Natural killer cell treated with Interleukin-12 subunit alpha and Interleukin-12 subunit beta and Interleukin-15 and Interleukin-18, amount 100 ng/mL, for 72 hours (primary cell): Measurements from ENCODE around the gene RIPOR1. TPM values are rescaled to one million over a fixed set of nuclear protein-coding genes. Genes with fewer than 3 reads are reported as not detected.
A peak's percentile ranks its signal among the peaks of the same experiment; 100 is the strongest.
"Not testable (repeated sequence)": the region's sequence is repeated elsewhere in the genome, so short reads cannot be mapped to it uniquely, and the experiment has no call there.

Experiments used
- ATAC-seq, 2 donors: fragments of 150-1000 bp; cut with Tn5 transposase in 1 of 2; sonication (Bioruptor Pico), chemical (Tn5 transposase) in 1 of 2; 2 replicates each; pipeline ENCODE4 v1.10.0; 2021
- DNase-seq: peaks from one replicate; pipeline ENCODE4 v3.0.0; 2022; ENCODE audit warnings: low spot score
- H3K27ac Mint-ChIP-seq, 2 donors: 1 replicate in 1 of 2; 2 replicates in 1 of 2; pipeline ENCODE4 v1.8.0; 2022; ENCODE audit warnings: mixed read lengths in 2 of 2, mild to moderate bottlenecking in 1 of 2, moderate library complexity in 1 of 2
- H3K27me3 Mint-ChIP-seq, 2 donors: 1 replicate in 1 of 2; 2 replicates in 1 of 2; pipeline ENCODE4 v1.8.0; 2022; ENCODE audit warnings: mixed read lengths in 2 of 2
- H3K36me3 Mint-ChIP-seq: one replicate; pipeline ENCODE4 v1.8.0; 2022; ENCODE audit warnings: mixed read lengths
- H3K4me1 Mint-ChIP-seq, 2 donors: 1 replicate in 1 of 2; 2 replicates in 1 of 2; pipeline ENCODE4 v1.8.0; 2022; ENCODE audit warnings: low read depth in 2 of 2, mixed read lengths in 2 of 2, mild to moderate bottlenecking in 1 of 2
- H3K4me3 Mint-ChIP-seq: one replicate; pipeline ENCODE4 v1.8.0; 2022; ENCODE audit warnings: mixed read lengths
- H3K9me3 Mint-ChIP-seq: 2 replicates; pipeline ENCODE4 v1.8.0; 2022; ENCODE audit warnings: mixed read lengths
- total RNA-seq, 2 donors: library from RNA; stranded (reverse); gene quantifications; one replicate each; pipeline ENCODE4 v1.2.3, GENCODE V29; 2022

RIPOR1 gene, protein sequence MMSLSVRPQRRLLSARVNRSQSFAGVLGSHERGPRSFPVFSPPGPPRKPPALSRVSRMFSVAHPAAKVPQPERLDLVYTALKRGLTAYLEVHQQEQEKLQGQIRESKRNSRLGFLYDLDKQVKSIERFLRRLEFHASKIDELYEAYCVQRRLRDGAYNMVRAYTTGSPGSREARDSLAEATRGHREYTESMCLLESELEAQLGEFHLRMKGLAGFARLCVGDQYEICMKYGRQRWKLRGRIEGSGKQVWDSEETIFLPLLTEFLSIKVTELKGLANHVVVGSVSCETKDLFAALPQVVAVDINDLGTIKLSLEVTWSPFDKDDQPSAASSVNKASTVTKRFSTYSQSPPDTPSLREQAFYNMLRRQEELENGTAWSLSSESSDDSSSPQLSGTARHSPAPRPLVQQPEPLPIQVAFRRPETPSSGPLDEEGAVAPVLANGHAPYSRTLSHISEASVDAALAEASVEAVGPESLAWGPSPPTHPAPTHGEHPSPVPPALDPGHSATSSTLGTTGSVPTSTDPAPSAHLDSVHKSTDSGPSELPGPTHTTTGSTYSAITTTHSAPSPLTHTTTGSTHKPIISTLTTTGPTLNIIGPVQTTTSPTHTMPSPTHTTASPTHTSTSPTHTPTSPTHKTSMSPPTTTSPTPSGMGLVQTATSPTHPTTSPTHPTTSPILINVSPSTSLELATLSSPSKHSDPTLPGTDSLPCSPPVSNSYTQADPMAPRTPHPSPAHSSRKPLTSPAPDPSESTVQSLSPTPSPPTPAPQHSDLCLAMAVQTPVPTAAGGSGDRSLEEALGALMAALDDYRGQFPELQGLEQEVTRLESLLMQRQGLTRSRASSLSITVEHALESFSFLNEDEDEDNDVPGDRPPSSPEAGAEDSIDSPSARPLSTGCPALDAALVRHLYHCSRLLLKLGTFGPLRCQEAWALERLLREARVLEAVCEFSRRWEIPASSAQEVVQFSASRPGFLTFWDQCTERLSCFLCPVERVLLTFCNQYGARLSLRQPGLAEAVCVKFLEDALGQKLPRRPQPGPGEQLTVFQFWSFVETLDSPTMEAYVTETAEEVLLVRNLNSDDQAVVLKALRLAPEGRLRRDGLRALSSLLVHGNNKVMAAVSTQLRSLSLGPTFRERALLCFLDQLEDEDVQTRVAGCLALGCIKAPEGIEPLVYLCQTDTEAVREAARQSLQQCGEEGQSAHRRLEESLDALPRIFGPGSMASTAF
- 10 to 100 TPM; 47.7 to 48.2 TPM for total RNA-seq

DNA sequence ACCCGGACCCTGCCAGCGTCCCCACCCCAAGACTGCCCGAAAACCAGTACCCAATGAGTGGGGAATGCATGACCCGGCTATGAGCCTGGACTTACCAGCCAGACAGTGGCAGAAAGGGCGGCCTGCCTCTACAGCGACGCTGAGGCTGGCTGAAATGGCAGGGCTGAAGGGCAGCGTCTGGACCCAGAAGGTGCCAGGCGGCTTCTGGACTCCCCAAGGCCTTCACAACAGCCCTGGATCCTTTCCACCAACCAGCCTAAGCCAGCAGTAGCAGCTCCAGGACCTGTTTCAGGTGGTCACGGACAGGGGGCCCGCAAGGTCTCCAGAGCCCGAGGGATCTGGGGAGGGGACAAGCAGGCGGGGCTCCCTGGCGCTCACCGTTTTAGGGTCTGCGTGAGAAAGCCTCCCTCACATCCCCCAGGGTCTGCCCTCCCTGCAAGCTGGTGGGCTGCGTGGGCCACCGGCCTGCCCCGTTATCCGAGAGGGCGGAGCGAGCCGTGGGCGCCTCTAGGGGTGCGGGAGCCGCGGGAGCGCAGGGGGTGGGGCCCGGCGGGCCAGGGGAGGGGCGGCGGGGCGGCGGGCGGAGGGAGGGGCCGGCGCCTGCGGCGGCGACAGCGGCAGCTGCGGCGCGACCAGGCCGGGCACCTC is at the start of gene RIPOR1:
Gene RIPOR1, plus strand, starts transcription at position 608 of the 648 bp plus-strand sequence. CDS start 9,618 bp downstream, outside the sequence.
- peak within 1 kb of the TSS in 1 of 2 donors; percentile 92 for H3K27ac Mint-ChIP-seq
- no peaks in the 10 kb centered on the region for H3K36me3 Mint-ChIP-seq
- peak; percentile 53 for DNase-seq
- H3K9me3 Mint-ChIP-seq = no peaks in the 10 kb centered on the region
- H3K4me3 Mint-ChIP-seq = peak within 1 kb of the TSS; percentile 83
- ATAC-seq = peak in 1 of 2 donors; percentile 80
- H3K4me1 Mint-ChIP-seq = peaks cover 19% of the 10 kb centered on the region in 2 donors
- H3K27me3 Mint-ChIP-seq = peaks cover 0 to 4% of the 10 kb centered on the region in 2 donors

DNA sequence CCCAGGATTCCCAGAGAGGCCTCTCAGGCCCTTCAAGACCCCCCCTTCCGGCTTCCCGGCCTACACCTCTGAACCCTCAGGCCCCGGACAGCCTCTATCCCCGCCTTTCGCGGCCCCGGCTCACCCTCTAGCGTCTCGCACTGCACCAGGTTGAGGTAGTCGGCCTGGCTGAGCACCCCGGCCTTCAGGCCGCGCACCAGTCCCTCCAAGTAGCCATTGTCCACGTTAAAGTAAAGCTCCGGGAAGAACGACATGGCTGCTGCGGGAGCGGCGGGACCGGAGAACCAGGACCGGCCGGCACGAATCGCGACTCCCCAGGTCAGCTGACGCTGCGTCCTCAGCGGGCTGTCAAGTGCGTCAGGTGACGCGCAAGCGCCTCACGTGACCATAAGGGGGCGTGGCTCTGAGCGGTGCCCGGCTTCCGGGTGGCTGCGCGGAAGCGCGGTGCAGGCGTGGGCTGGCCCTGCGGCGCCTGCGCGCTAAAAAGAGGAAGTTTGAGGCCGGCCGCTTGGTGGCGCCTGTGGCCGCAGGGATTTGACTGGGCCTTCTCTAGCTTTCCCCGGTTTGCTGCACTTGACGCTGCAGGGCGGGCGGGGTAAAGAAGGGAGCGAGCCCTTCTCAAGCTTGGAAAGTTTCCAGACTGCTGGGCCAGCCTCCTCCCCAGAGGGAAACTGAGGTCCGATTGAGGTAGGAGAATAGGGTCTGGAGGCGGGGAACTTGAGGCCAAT is 47.6 kb upstream of the RIPOR1 start, which contains the start of gene ATP6V0D1:
Gene ATP6V0D1, minus strand, starts transcription at position 325 of the 728 bp plus-strand sequence. Its CDS starts 71 bp downstream, at position 254.
- Mint-ChIP-seq H3K27ac (peak within 1 kb of the TSS; percentile 90 to 99), H3K4me3 (peak within 1 kb of the TSS; percentile 98), H3K27me3 (no peaks in the 10 kb centered on the region), H3K36me3 (no peaks in the 10 kb centered on the region), H3K4me1 (peaks cover 23 to 31% of the 10 kb centered on the region in 2 donors), H3K9me3 (no peaks in the 10 kb centered on the region)
- ATAC-seq (peak; percentile 96 to 97), DNase-seq (peak; percentile 99)

DNA sequence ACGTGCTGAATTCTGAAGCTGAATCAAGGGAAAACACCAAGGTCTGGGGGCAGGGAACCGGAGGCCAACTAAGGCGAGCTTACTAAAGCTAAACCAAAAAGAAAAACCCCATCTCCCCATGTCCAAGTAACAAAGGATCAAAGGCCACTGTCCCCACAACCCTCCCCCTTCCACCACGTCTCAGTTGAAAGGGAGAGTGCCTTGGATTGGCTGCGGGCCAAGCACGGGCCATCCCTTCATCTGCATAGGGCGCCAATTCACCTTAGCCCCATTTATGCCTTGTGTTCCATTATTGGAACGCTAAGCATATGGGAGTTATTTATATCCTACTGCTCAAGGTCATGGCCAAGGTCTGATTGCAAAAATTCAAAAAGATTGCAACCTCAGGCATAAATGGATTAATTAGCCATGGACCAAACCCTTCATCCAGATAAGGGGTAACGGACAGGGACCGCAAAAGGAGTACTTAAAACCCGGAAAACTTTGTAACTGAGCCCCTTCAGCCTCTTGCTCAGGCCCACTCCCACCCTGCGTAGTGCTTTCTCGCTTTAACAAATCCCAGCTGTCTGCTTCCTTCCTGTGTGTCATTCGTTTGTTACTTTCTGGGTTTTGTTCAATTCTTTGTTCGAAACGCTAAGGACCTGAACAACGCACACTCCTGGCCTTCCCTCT is 46.9 kb upstream of the RIPOR1 start:
- H3K9me3 Mint-ChIP-seq = no peaks in the 10 kb centered on the region
- DNase-seq (no peak), ATAC-seq (peak in 1 of 2 donors; percentile 24)
- peak overlapping the region; percentile 90 to 99 for H3K27ac Mint-ChIP-seq
- peak overlapping the region; percentile 98 for H3K4me3 Mint-ChIP-seq
- peaks cover 23 to 31% of the 10 kb centered on the region in 2 donors for H3K4me1 Mint-ChIP-seq
- H3K27me3 Mint-ChIP-seq = no peaks in the 10 kb centered on the region
- H3K36me3 Mint-ChIP-seq = no peaks in the 10 kb centered on the region

DNA sequence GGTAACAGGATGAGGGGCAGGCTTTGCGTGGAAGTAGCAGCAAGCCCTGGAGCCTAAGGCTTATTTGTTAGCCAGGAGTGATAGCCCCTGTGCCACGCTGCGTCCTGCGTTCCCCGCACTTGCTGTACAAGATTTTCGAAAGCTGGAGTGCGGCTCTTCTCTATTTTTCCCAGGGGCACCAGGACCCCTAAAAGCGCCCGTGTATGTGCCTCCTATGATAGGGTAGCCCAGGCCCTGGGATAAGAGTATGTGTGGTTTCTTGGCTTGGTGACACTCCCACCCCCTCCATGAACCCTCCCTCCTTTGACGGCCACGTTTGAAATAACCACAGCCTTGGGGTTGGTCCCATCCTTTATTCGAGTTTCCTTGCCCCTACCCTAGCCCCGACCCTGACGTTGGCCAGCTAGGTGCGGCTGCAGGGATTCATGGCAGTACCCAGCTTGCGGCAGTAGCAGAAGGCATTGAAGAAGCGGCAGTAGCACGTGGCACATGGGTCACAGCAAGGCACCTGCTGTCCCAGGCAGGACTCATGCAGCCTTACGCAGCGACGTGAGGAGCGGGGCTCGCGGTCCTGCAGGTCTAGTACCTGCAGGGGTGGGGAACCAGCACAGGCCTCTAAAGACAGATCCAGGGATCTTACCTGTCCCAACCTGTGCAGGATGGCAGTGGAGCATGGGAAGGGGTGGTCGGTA is 46.2 kb upstream of the RIPOR1 start:
- peaks cover 23 to 31% of the 10 kb centered on the region in 2 donors for H3K4me1 Mint-ChIP-seq
- H3K9me3 Mint-ChIP-seq = no peaks in the 10 kb centered on the region
- no peak for DNase-seq

DNA sequence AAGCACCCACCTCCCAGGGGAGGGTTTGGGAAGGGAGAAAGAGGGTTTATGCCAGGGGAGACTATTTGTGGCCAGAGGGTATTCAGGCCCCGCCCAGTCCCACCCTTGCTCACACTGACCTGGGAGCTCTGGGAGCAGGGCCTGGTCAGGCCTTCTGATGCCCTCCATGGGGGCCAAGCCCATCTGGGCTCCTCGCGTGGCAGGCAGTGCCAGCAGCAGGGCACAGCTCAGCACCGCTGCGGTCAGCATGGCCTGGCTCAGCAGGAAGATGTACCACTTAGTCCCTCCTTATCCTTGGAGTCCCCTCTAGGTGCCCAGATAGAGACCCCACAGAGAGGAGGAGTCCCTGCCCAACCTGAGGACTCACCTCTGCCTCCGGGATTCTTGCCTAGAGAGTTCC is 45.5 kb upstream of the RIPOR1 start, which contains the start of gene AGRP:
Gene AGRP, minus strand, starts transcription at position 398 of the 400 bp plus-strand sequence. Its CDS starts 149 bp downstream, at position 249.
- H3K9me3 Mint-ChIP-seq = no peaks in the 10 kb centered on the region
- peak within 1 kb of the TSS; percentile 90 to 99 for H3K27ac Mint-ChIP-seq
- H3K27me3 Mint-ChIP-seq = no peaks in the 10 kb centered on the region
- peak within 1 kb of the TSS; percentile 98 for H3K4me3 Mint-ChIP-seq
- no peak for ATAC-seq
- H3K4me1 Mint-ChIP-seq = peaks cover 16 to 25% of the 10 kb centered on the region in 2 donors
- no peak for DNase-seq
- no peaks in the 10 kb centered on the region for H3K36me3 Mint-ChIP-seq

More for the DNA sequence above, 46.2 kb upstream of the RIPOR1 start:
- H3K27ac Mint-ChIP-seq = peak overlapping the region; percentile 90 to 99
- H3K4me3 Mint-ChIP-seq = peak overlapping the region; percentile 98
- no peaks in the 10 kb centered on the region for H3K27me3 Mint-ChIP-seq
- H3K36me3 Mint-ChIP-seq = no peaks in the 10 kb centered on the region
- ATAC-seq = no peak

DNA sequence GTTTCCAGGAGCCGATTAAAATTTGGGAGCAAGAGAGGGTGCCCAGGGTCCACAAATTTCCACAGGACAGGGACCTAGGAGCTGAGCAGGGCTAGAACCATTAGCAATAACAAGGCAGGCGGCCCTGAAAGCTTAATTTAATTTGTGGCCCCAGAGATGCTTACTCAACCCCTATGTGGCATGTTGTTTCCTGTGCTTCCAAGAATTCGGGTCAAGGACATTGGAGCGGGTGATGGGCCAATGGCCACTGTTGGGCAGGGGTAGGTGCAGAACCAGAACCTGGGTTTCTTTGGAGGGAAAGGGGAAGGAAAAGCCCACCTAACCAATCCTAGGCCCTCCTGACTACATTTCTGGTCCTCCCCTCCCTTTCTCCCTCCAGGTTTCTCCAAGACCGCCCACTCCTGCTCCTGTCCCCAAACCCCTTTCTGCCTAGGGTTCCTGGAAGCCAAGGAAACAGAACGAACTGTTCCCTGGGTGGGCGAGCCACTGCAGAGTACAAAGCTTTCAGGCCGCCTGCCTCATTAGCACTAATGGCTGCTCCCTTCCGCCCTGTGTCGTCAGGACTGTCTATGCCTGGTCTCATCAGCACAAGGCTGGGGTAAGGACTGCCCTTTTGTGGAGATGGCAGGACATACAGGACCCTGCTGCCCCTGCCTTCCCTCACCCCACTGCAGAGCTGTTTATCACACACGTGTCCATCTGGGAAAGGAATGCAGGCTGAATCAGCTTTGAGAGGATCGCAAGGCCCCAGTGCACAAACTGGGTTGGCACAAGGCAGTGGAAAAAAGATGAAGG is 44.7 kb upstream of the RIPOR1 start:
- ATAC-seq = no peak
- H3K4me3 Mint-ChIP-seq = peak overlapping the region; percentile 30
- H3K4me1 Mint-ChIP-seq = peaks cover 13 to 23% of the 10 kb centered on the region in 2 donors
- no peaks in the 10 kb centered on the region for H3K27me3 Mint-ChIP-seq
- H3K9me3 Mint-ChIP-seq = no peaks in the 10 kb centered on the region
- no peak overlapping the region for H3K27ac Mint-ChIP-seq
- no peaks in the 10 kb centered on the region for H3K36me3 Mint-ChIP-seq
- DNase-seq = no peak

DNA sequence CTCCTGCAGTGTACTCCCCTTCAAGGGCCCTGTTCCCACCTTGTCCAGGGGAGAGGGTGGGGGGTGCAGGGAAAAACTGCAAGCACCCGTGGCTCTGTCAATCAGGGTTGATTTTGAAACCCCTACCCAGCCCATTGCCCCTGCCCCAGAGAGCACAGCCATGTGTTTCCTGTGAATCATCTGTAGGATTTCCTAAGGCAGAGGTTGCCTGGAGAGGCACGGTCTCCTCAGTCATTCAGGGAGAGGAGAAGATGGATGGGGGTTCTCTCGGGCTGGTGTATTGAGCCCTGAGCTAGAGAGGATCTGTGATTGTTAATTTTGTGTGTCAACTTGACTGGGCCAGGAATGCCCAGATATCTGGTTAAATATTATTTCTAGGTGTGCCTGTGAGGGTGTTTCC is 41.8 kb upstream of the RIPOR1 start:
- DNase-seq (no peak), ATAC-seq (no peak)
- H3K36me3 Mint-ChIP-seq = no peaks in the 10 kb centered on the region
- H3K27me3 Mint-ChIP-seq = no peaks in the 10 kb centered on the region
- H3K4me3 Mint-ChIP-seq = no peak overlapping the region
- peaks cover 11 to 13% of the 10 kb centered on the region in 2 donors for H3K4me1 Mint-ChIP-seq
- H3K27ac Mint-ChIP-seq = no peak overlapping the region
- no peaks in the 10 kb centered on the region for H3K9me3 Mint-ChIP-seq

DNA sequence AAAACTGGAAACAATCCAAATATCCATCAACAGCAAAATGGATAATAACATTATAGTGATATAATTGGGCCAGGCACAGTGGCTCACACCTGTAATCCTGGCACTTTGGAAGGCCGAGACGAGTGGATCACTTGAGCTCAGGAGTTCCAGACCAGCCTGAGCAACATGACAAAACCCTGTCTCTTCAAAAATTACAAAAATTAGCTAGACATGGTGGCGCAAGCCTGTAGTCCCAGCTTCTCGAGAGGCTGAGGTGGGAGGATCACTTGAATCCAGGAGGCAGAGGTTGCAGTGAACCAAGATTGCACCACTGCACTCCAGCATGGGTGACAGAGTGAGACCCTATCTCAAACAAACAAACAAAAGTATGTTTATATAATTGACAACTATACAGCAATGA is 41.1 kb upstream of the RIPOR1 start:
- not testable (repeated sequence) for DNase-seq, H3K9me3 Mint-ChIP-seq, ATAC-seq

DNA sequence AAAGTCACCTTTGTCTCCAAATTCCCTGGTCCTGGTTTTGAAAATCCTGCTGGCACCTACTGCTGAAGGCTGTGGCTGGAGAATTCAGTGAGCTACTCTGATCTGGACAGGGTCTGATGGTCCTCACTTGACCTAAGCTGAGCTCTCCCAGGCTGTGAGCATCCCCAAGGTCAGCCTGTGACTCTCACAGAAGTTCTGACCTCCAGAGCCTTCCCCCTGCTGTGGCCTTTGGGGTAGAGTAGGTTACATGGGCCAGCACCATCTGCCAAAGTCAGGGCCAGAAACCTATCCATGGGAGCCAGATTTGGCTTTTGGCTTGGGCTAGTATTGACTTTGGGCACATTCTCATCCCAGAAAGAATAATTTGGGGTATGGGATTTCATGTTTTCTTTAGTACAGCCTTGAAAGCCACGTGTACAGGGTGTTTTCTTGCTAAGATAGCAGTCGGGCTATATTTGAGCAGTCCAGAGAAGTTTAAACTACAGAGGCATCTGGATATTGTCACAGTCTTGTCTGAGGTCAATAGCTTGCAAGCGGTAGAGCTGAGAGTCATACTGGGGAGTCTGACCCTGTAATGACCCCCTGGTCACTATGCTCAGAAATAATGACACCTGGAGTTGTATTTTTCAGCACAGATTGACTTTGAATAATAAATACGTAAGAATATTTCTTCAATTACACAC is 39.1 kb upstream of the RIPOR1 start:
- no peak overlapping the region for H3K4me3 Mint-ChIP-seq
- H3K4me1 Mint-ChIP-seq = peaks cover 0 to 4% of the 10 kb centered on the region in 2 donors
- ATAC-seq (no peak), DNase-seq (no peak)
- no peaks in the 10 kb centered on the region for H3K9me3 Mint-ChIP-seq
- no peaks in the 10 kb centered on the region for H3K27me3 Mint-ChIP-seq
- no peaks in the 10 kb centered on the region for H3K36me3 Mint-ChIP-seq
- H3K27ac Mint-ChIP-seq = peak overlapping the region; percentile 16 to 24

More for the DNA sequence above, 41.1 kb upstream of the RIPOR1 start:
- H3K27me3 Mint-ChIP-seq, H3K36me3 Mint-ChIP-seq, H3K4me1 Mint-ChIP-seq, H3K4me3 Mint-ChIP-seq, H3K27ac Mint-ChIP-seq: not testable (repeated sequence)

DNA sequence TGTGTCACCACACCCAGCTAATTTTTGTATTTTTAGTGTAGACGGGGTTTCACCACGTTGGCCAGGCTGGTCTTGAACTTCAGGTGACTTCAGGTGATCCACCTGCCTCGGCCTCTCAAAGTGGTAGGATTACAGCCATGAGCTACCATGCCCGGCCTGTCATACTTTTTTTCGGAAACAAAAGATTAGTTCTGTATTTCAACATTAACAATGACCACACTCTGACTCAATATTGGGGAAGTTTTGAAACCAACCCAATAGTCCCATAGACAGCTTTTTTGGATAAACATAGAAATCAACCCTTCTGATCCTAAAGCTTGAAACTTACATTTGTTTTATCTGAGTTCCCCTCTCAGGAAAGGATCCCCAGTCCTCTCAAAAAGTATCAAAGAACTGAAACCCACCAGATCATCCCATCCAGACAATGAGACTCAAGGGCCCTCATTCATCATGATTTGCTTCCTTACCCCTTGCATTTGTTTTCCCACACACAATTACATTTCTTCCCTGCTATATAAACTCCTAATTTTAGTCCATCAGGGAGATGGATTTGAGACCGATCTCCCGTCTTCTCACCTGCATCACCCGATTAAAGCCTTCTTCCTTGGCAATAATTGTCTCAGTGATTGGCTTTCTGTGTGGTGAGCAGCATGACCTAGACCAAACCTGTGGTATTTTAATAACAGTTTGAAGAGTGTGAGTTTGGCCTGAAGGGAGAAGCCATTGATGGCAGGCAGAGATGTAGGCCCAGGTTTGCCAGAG is 38.1 kb upstream of the RIPOR1 start:
- H3K36me3 Mint-ChIP-seq = no peaks in the 10 kb centered on the region
- peak overlapping the region in 1 of 2 donors; percentile 62 for H3K27ac Mint-ChIP-seq
- peaks cover 0 to 6% of the 10 kb centered on the region in 2 donors for H3K4me1 Mint-ChIP-seq
- ATAC-seq (no peak), DNase-seq (no peak)
- no peaks in the 10 kb centered on the region for H3K27me3 Mint-ChIP-seq
- no peak overlapping the region for H3K4me3 Mint-ChIP-seq
- no peaks in the 10 kb centered on the region for H3K9me3 Mint-ChIP-seq
